ENCODE results near the gene SWT1.

Gene SWT1

GRCh38 chr1:185132534-185132933 is 24.4 kb upstream of the SWT1 start:
- H3K36me3 ChIP-seq (ENCODE audit: insufficient read depth, low read length) = peaks cover 45% of the 10 kb centered on the region
- no peaks in the 10 kb centered on the region for H3K9me2 ChIP-seq (ENCODE audit: low read depth, low read length)
- H3F3A ChIP-seq (ENCODE audit: insufficient read depth, low read length) = no peaks in the 10 kb centered on the region
- H3K79me2 ChIP-seq (ENCODE audit: insufficient read depth, low read length) = no peaks in the 10 kb centered on the region
- H2AFZ ChIP-seq (ENCODE audit: low read length) = no peak overlapping the region
- H3K9me3 ChIP-seq (ENCODE audit: low read length) = peaks cover 5% of the 10 kb centered on the region; the same call in 1 of the 2 replicates
- no peak overlapping the region for H3K9ac ChIP-seq (ENCODE audit: low read length)
- no peaks in the 10 kb centered on the region for H3K27me3 ChIP-seq (ENCODE audit: insufficient read depth, low read length)
- H3K27ac ChIP-seq (ENCODE audit: low read depth, low read length, poor library complexity, severe bottlenecking) = no peak overlapping the region
- H3K4me1 ChIP-seq (ENCODE audit: insufficient read depth, low read length, severe bottlenecking) = no peaks in the 10 kb centered on the region
- H4K20me1 ChIP-seq (ENCODE audit: insufficient read depth, low read length) = no peaks in the 10 kb centered on the region
- no peak overlapping the region for H3K4me3 ChIP-seq (ENCODE audit: low read depth, low read length, poor library complexity, severe bottlenecking)
- H3K4me2 ChIP-seq (ENCODE audit: low read length) = no peak overlapping the region
- TF ChIP-seq EZH2 (IDR thresholded peaks at IDR 0.05; ENCODE audit: borderline replicate concordance, low read length) (no peak), CTCF (IDR thresholded peaks at IDR 0.05; ENCODE audit: low read length) (no peak)

- H3K27ac ChIP-seq (ENCODE audit: low read depth, low read length, poor library complexity, severe bottlenecking) = no peak overlapping the region
- no peaks in the 10 kb centered on the region for H3K9me2 ChIP-seq (ENCODE audit: low read depth, low read length)
- no peak overlapping the region for H2AFZ ChIP-seq (ENCODE audit: low read length)
- H3K4me2 ChIP-seq (ENCODE audit: low read length) = no peak overlapping the region
- H3K27me3 ChIP-seq (ENCODE audit: insufficient read depth, low read length) = no peaks in the 10 kb centered on the region
- H3K4me1 ChIP-seq (ENCODE audit: insufficient read depth, low read length, severe bottlenecking) = no peaks in the 10 kb centered on the region
- no peaks in the 10 kb centered on the region for H3K79me2 ChIP-seq (ENCODE audit: insufficient read depth, low read length)
- H3K36me3 ChIP-seq (ENCODE audit: insufficient read depth, low read length) = peaks cover 42% of the 10 kb centered on the region
- peaks cover 3% of the 10 kb centered on the region; the same call in 1 of the 2 replicates for H3F3A ChIP-seq (ENCODE audit: insufficient read depth, low read length)
- H3K4me3 ChIP-seq (ENCODE audit: low read depth, low read length, poor library complexity, severe bottlenecking) = no peak overlapping the region
- H3K9me3 ChIP-seq (ENCODE audit: low read length) = no peaks in the 10 kb centered on the region
- H4K20me1 ChIP-seq (ENCODE audit: insufficient read depth, low read length) = no peaks in the 10 kb centered on the region
- TF ChIP-seq CTCF (IDR thresholded peaks at IDR 0.05; ENCODE audit: low read length) (no peak), EZH2 (IDR thresholded peaks at IDR 0.05; ENCODE audit: borderline replicate concordance, low read length) (no peak)
- H3K9ac ChIP-seq (ENCODE audit: low read length) = no peak overlapping the region
Measured at GRCh38 chr1:185137896-185138545, 18.9 kb upstream of the SWT1 start.

DNA sequence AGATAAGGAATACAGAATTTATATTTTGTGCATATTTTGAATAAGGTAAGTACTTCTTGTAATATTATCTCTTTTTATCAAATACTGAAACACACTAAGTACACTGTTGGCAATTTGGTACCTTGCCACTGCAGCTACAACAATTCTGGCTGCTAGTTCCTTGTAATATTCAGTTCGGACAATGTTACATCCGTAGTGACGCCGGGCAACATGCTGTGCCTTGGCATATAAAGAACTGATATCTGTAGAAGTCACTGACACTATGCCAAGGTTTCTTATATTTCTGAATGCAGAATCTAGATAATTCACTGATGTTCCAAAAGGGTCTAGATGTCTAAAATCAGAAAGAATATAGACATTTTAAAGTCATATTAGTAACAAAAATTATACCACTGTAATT is 17.7 kb upstream of the SWT1 start:
- Histone ChIP-seq H3K36me3 (ENCODE audit: insufficient read depth, low read length) (peaks cover 35% of the 10 kb centered on the region), H3K4me3 (ENCODE audit: low read depth, low read length, poor library complexity, severe bottlenecking) (no peak overlapping the region), H2AFZ (ENCODE audit: low read length) (no peak overlapping the region), H3K4me2 (ENCODE audit: low read length) (no peak overlapping the region), H3K4me1 (ENCODE audit: insufficient read depth, low read length, severe bottlenecking) (no peaks in the 10 kb centered on the region), H3K9me3 (ENCODE audit: low read length) (no peaks in the 10 kb centered on the region), H3K79me2 (ENCODE audit: insufficient read depth, low read length) (no peaks in the 10 kb centered on the region), H3K27me3 (ENCODE audit: insufficient read depth, low read length) (no peaks in the 10 kb centered on the region), H4K20me1 (ENCODE audit: insufficient read depth, low read length) (no peaks in the 10 kb centered on the region), H3F3A (ENCODE audit: insufficient read depth, low read length) (peaks cover 3% of the 10 kb centered on the region; the same call in 1 of the 2 replicates), H3K9ac (ENCODE audit: low read length) (no peak overlapping the region), H3K27ac (ENCODE audit: low read depth, low read length, poor library complexity, severe bottlenecking) (no peak overlapping the region), H3K9me2 (ENCODE audit: low read depth, low read length) (no peaks in the 10 kb centered on the region)
- TF ChIP-seq CTCF (IDR thresholded peaks at IDR 0.05; ENCODE audit: low read length) = no peak
- no peak for TF ChIP-seq EZH2 (IDR thresholded peaks at IDR 0.05; ENCODE audit: borderline replicate concordance, low read length)
